22Rv1 (cell line): ENCODE measurements around the gene DNAJC9.

ENCODE experiments used
- CTCF ChIP-seq: fragments of 450-650 bp; IDR thresholded peaks from 2 replicates; pipeline ENCODE4 v1.5.1; 2017; ENCODE audit warnings: mild to moderate bottlenecking
- ZFX ChIP-seq: fragments of 450-650 bp; IDR thresholded peaks from 2 replicates; pipeline ENCODE4 v1.6.1; 2017; ENCODE audit warnings: antibody characterized with exemption, borderline replicate concordance

GRCh38 chr10:73262105-73262730 is 15.2 kb upstream of the DNAJC9 start:
- TF ChIP-seq CTCF, result no peak
- TF ChIP-seq ZFX, result no peak
